ENCODE results near the gene TMEM150B. TPM values are rescaled to one million over a fixed set of nuclear protein-coding genes. Genes with fewer than 3 reads are reported as not detected.

The TMEM150B gene
- total and polyA plus RNA-seq, 5 experiments from 2014 or later, result not detected

GRCh38 chr19:55353356-55353802 is 28.2 kb upstream of the TMEM150B start:
- H3K9me3 Mint-ChIP-seq, result peaks cover 0 to 2% (median 0%) of the 10 kb centered on the region in 9 donors
- peak; percentile 8 to 15 for ATAC-seq
- POLR2A ChIA-PET, result interaction anchor here (0.6 to 1.6 kb wide), 3 partner anchors 14 to 271 kb away, joined by 3 to 6 read pairs (median 3); partner anchors contain the start of genes KMT5C and ZNF784
- no peaks in the 10 kb centered on the region for H3K36me3 Mint-ChIP-seq
- peaks cover 4 to 48% (median 34%) of the 10 kb centered on the region in 5 donors for H3K27me3 Mint-ChIP-seq
- peak in 1 of 10 donors; percentile 21 for DNase-seq
- H3K4me3 Mint-ChIP-seq, result peak overlapping the region; percentile 61 to 86 (median 80)
- peak overlapping the region in 4 of 10 donors; percentile 1 to 86 (median 58) for H3K27ac Mint-ChIP-seq
- peaks cover 21 to 36% (median 25%) of the 10 kb centered on the region in 4 donors for H3K4me1 Mint-ChIP-seq

DNA sequence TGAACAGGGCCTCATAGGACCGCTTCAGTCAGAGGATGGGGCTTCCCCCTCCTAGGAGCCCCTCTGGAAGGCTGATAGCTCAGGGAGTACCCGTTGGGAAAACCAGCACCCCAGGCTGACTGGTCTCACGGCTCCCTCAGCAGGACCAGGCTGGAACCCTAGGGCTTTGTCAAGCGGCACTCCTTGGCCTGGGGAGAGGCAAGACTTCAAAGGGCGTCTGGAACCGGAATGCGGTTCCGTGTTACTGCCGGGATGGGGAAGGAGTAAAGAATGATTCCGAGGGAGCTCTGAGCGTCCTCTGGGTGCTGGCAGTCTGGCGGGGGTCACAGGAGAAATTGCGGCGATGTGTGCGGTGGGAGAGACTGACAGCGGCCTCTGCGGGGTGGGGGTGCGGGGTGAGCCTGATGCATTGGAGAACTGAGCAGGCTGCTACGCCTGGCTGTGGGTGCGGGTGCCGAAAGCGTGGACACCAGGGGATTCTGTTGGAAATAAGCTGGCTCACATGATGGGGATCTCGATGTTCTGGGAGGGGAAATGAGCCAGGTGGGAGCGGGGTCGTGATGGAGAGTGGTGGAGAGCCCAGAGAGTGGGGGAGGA is 27.5 kb upstream of the TMEM150B start:
- H3K9me3 Mint-ChIP-seq, result peaks cover 0 to 2% (median 0%) of the 10 kb centered on the region in 9 donors
- H3K4me1 Mint-ChIP-seq, result peaks cover 21 to 36% (median 25%) of the 10 kb centered on the region in 4 donors
- POLR2A ChIA-PET, result interaction anchor here (0.6 to 1.6 kb wide), 3 partner anchors 9 to 93 kb away, joined by 3 to 6 read pairs (median 3); partner anchors contain the start of gene KMT5C
- H3K36me3 Mint-ChIP-seq, result peaks cover 0 to 4% (median 0%) of the 10 kb centered on the region in 3 donors
- no peak for ATAC-seq
- H3K27ac Mint-ChIP-seq, result peak overlapping the region in 5 of 10 donors; percentile 20 to 87 (median 53)
- DNase-seq, result no peak
- H3K27me3 Mint-ChIP-seq, result peaks cover 4 to 48% (median 34%) of the 10 kb centered on the region in 5 donors
- peak overlapping the region; percentile 52 to 86 (median 78) for H3K4me3 Mint-ChIP-seq

GRCh38 chr19:55352040-55352439 is 26.9 kb upstream of the TMEM150B start:
- H3K4me3 Mint-ChIP-seq, result peak overlapping the region in 3 of 10 donors; percentile 24 to 83 (median 80)
- H3K27me3 Mint-ChIP-seq, result peaks cover 4 to 44% (median 29%) of the 10 kb centered on the region in 5 donors
- H3K27ac Mint-ChIP-seq, result peak overlapping the region in 1 of 10 donors; percentile 24

DNA sequence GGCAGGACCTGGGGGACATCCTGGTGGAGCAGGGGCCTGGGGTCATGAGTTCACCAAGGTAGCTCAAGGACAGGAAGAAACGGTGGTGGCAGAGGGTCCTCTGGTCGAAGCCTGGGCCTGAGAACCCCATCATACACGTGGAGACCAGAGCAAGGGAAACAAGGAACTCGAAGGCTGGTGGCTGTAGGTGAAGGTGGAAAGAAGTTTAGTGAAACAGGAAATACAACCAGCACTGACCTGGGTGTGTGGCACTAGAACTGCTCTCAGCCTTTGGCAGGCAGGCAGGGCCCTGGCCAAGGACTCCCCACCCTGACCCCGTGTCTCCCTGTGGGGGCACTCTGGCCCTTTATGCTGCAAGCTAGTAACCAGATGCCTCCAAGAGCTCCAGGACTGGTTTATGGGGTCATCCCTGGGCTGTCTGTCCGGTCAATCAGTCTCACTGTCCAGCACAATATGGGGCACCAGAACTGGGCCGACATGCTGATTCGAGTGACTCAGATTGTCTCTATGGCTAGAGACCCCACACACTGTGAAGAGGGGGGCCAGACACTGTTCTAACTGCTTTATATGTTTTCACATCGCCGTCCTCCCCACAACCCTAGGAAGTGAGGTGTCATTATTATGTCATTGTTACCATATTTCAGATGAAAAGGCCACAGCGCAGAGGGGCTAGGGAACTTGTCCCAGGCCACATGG is 25.6 kb upstream of the TMEM150B start:
- no peak for ATAC-seq
- peaks cover 0 to 4% (median 0%) of the 10 kb centered on the region in 3 donors for H3K36me3 Mint-ChIP-seq
- H3K27ac Mint-ChIP-seq, result peak overlapping the region in 2 of 10 donors; percentile 74 to 79
- H3K4me3 Mint-ChIP-seq, result peak overlapping the region in 5 of 10 donors; percentile 4 to 20 (median 9)
- peaks cover 3 to 44% (median 27%) of the 10 kb centered on the region in 5 donors for H3K27me3 Mint-ChIP-seq
- no peak for DNase-seq
- peaks cover 0 to 2% (median 0%) of the 10 kb centered on the region in 9 donors for H3K9me3 Mint-ChIP-seq
- POLR2A ChIA-PET, result interaction anchor here (0.8 to 1.9 kb wide), 3 partner anchors 10 to 36 kb away, joined by 3 to 10 read pairs (median 5); partner anchors contain the start of gene KMT5C
- H3K4me1 Mint-ChIP-seq, result peaks cover 20 to 36% (median 25%) of the 10 kb centered on the region in 4 donors

More at GRCh38 chr19:55352040-55352439, 26.9 kb upstream of the TMEM150B start:
- DNase-seq (no peak), ATAC-seq (no peak)
- Mint-ChIP-seq H3K36me3 (peaks cover 0 to 4% (median 0%) of the 10 kb centered on the region in 3 donors), H3K4me1 (peaks cover 20 to 36% (median 25%) of the 10 kb centered on the region in 4 donors), H3K9me3 (peaks cover 0 to 2% (median 0%) of the 10 kb centered on the region in 9 donors)
- POLR2A ChIA-PET, result interaction anchor here (0.6 to 1.6 kb wide), 3 partner anchors 8 to 211 kb away, joined by 3 to 6 read pairs (median 3); partner anchors contain the start of gene KMT5C

DNA sequence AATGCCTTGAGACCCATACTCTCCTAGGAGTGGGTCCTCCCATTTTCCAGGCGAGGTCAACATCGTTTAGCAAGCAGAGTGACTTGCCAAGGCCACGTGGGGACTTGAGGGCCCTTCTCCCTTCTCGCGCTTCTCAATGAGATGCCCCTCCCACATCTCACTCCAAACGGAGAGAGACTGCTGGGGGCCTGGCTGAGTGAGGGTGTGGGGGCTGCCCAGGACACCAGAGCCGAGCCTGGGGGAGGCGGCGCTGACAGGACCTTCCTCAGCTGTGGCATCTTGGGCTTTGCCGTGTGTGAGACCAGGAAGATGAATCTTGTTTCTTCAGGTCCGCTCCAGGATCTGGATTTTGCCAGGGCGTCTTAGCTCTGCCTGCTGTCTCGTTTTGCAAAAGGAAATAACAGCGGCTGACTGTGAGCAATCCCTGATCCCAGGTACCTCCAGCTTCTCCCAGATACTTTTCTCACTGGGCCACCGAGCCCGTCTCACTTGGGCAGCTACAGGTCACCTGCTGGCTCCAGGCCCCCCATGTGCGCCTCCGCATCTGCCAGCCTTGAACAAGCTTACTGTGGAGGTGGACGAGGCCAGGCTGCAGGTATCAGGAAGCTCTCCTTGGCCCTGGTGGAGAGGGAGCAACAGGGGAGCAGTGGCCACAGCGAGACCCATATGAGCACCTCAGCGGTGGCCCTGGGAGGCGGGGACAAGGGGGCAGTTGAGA is 23.3 kb upstream of the TMEM150B start:
- H3K27ac Mint-ChIP-seq, result no peak overlapping the region
- no peak overlapping the region for H3K4me3 Mint-ChIP-seq
- ATAC-seq, result no peak
- no peaks in the 10 kb centered on the region for H3K9me3 Mint-ChIP-seq
- H3K4me1 Mint-ChIP-seq, result peaks cover 16 to 32% (median 19%) of the 10 kb centered on the region in 4 donors
- no peak for DNase-seq
- POLR2A ChIA-PET, result interaction anchor here (1.0 kb wide), 1 partner anchor 9 kb away, joined by 3 read pairs; the partner anchor contains the start of gene KMT5C
- H3K36me3 Mint-ChIP-seq, result peaks cover 0 to 11% (median 4%) of the 10 kb centered on the region in 3 donors
- H3K27me3 Mint-ChIP-seq, result peaks cover 3 to 38% (median 27%) of the 10 kb centered on the region in 5 donors

- POLR2A ChIA-PET, result interaction anchor here (1.1 kb wide), 1 partner anchor 10 kb away, joined by 3 read pairs; no protein-coding TSS in a partner anchor
- Mint-ChIP-seq H3K4me3 (no peak overlapping the region), H3K9me3 (no peaks in the 10 kb centered on the region), H3K27ac (no peak overlapping the region), H3K36me3 (peaks cover 0 to 18% (median 6%) of the 10 kb centered on the region in 3 donors), H3K27me3 (peaks cover under 1 to 29% (median 18%) of the 10 kb centered on the region in 5 donors), H3K4me1 (peaks cover 6 to 22% (median 11%) of the 10 kb centered on the region in 4 donors)
- no peak for ATAC-seq
- DNase-seq, result no peak
These were observed 22.4 kb upstream of the TMEM150B start for GRCh38 chr19:55347442-55348009.

DNA sequence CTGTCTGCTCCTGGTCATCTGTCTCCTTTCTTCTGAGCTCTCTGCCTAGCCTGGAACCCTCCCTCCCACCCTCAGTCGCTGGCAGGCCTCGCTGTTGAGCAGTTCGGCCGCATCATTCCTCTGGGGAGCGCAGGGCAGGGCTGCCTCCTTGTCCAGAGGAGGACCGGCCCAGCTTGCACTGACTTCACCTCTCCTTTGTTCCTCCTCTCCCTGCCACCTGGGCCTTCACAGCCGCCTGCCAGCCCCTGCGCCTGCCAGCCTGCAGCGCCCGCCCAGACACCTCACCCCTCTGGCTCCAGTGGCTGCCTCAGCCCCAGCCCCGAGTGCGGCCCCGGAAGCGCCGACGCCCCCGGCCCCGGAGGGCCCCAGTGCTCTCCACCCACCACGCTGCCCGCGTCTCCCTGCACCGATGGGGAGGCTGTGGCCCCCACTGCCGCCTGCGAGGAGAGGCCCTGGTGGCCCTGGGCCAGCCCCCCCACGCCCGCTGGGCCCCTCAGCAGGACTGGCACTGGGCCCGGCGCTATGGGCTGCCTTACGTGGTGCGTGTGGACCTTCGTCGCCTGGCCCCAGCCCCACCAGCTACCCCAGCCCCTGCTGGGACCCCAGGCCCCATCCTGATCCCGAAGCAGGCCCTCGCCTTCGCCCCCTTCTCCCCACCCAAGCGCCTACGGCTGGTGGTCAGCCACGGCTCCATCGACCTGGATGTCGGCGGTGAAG is 21.7 kb upstream of the TMEM150B start:
- DNase-seq (no peak), ATAC-seq (peak in 1 of 2 donors; percentile 10)
- POLR2A ChIA-PET, result interaction anchor here (0.6 to 1.1 kb wide), 2 partner anchors 10 to 74 kb away, joined by 3 read pairs; no protein-coding TSS in a partner anchor
- Mint-ChIP-seq H3K36me3 (peaks cover 0 to 18% (median 9%) of the 10 kb centered on the region in 3 donors), H3K9me3 (no peaks in the 10 kb centered on the region), H3K4me1 (peaks cover 2 to 17% (median 10%) of the 10 kb centered on the region in 4 donors), H3K27ac (no peak overlapping the region), H3K4me3 (no peak overlapping the region), H3K27me3 (peaks cover 0 to 23% (median 12%) of the 10 kb centered on the region in 5 donors)

DNA sequence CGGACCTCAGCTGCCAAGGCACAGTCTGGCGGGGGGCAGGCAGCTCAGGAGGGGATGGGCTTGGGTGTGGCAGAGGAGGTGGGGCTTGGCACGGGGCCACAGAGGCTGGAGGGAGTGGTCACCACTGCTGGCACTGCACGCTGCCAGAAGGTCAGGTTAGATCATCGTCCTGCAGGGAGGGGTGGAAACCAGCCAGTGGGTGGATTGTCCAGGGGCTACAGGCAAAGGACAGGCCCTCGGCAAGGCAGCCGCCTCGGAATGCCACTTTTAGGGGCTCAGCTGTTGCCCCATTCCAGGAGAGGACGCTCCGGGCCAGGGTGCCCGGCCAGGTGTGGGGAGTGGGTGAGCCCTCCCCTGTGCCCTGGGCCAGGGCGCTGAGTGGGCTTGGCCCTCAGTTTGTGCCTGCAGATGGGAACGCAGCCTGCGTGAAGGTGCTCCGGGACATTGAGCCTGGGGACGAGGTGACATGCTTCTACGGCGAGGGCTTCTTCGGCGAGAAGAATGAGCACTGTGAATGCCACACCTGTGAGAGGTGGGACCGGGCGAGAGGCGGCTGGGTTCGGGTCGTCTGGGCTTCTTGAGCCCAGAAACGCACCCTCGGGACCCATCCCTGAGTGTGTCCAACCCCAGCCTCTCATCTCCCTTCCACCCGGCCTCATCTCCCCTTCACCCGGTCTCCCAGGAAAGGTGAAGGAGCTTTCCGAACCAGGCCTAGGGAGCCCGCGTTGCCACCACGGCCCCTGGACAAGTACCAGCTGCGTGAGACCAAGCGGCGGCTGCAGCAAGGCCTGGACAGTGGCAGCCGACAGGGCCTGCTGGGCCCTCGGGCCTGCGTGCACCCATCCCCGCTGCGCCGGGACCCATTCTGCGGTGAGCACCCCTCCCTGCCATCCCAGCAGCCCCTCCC is 20.9 kb upstream of the TMEM150B start:
- ATAC-seq, result no peak
- peaks cover 0 to 15% (median 4%) of the 10 kb centered on the region in 5 donors for H3K27me3 Mint-ChIP-seq

GRCh38 chr19:55345101-55345817 is 20.1 kb upstream of the TMEM150B start:
- Mint-ChIP-seq H3K36me3 (peaks cover 0 to 20% (median 9%) of the 10 kb centered on the region in 3 donors), H3K27me3 (peaks cover 0 to 7% (median 0%) of the 10 kb centered on the region in 5 donors), H3K4me3 (peak overlapping the region in 1 of 10 donors; percentile 67), H3K27ac (peak overlapping the region in 2 of 10 donors; percentile 59 to 61), H3K4me1 (peaks cover 6 to 23% (median 11%) of the 10 kb centered on the region in 4 donors), H3K9me3 (no peaks in the 10 kb centered on the region)
- ATAC-seq (no peak), DNase-seq (no peak)
- POLR2A ChIA-PET, result interaction anchor here (0.6 kb wide), 1 partner anchor 102 kb away, joined by 6 read pairs; no protein-coding TSS in a partner anchor

More for the DNA sequence above, 20.9 kb upstream of the TMEM150B start:
- peaks cover 5 to 16% (median 8%) of the 10 kb centered on the region in 4 donors for H3K4me1 Mint-ChIP-seq
- no peaks in the 10 kb centered on the region for H3K9me3 Mint-ChIP-seq
- peaks cover 0 to 20% (median 9%) of the 10 kb centered on the region in 3 donors for H3K36me3 Mint-ChIP-seq
- DNase-seq, result no peak
- H3K27ac Mint-ChIP-seq, result peak overlapping the region in 1 of 10 donors; percentile 61
- H3K4me3 Mint-ChIP-seq, result no peak overlapping the region
- POLR2A ChIA-PET, result interaction anchor here (0.6 kb wide), 1 partner anchor 103 kb away, joined by 6 read pairs; no protein-coding TSS in a partner anchor
